ENCODE results near the gene SCN5A. TPM values are rescaled to one million over a fixed set of nuclear protein-coding genes. Genes with fewer than 3 reads are reported as not detected.

The SCN5A gene
- total and polyA plus RNA-seq, 8 donors = 0.09 to 0.97 (median 0.83) TPM

DNA sequence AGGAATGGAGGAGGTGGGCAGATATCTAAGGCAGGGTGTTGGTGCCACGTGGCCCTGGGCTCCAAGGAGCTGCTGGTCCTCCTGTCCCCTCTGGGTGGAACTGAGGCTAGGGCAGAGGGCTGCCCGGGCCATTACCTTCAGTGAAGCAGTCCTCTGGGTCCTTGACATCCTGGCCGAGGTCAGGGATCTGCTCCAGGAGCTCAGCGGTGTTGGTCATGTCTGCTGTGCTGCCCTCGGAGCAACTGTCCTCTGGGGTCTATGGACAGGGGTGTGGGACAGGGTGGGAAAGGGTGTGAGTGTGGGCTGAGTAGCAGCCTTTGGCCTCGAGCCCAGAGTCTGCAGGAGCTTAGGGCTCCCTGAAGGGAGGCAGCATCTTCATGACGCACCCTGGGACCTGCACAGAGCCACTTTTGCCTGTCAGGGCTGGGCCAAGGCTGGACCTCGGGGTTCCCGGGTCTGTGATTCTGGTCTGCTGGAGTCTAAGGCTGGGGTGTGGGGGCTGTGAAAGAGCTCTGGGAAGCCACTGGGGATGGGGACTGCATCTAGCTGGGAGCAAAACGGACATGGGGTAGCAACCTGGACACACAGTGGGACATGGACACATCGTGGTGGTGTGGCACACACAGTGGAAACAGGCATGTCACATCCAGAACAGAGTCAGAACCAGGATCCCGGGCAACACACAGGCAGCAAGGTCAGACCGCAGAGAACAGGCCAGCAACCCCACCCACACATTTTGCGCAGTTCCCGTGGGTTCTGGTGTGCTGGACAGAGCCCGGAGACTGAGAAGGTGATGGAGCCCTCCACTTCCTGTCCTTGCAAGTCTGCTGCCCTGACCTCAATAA, 72.7 kb downstream of the SCN5A start:
- Histone ChIP-seq H3K36me3 (no peaks in the 10 kb centered on the region), H3K4me1 (no peaks in the 10 kb centered on the region), H3K4me3 (no peak overlapping the region), H3K9me3 (peaks cover 0 to 6% of the 10 kb centered on the region in 2 donors), H3K27me3 (no peaks in the 10 kb centered on the region), H3K27ac (no peak overlapping the region)
- TF ChIP-seq, protein P1, sequence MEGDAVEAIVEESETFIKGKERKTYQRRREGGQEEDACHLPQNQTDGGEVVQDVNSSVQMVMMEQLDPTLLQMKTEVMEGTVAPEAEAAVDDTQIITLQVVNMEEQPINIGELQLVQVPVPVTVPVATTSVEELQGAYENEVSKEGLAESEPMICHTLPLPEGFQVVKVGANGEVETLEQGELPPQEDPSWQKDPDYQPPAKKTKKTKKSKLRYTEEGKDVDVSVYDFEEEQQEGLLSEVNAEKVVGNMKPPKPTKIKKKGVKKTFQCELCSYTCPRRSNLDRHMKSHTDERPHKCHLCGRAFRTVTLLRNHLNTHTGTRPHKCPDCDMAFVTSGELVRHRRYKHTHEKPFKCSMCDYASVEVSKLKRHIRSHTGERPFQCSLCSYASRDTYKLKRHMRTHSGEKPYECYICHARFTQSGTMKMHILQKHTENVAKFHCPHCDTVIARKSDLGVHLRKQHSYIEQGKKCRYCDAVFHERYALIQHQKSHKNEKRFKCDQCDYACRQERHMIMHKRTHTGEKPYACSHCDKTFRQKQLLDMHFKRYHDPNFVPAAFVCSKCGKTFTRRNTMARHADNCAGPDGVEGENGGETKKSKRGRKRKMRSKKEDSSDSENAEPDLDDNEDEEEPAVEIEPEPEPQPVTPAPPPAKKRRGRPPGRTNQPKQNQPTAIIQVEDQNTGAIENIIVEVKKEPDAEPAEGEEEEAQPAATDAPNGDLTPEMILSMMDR (IDR thresholded peaks at IDR 0.05) = no peak
- DNase-seq (no peak), ATAC-seq (no peak)
- intact Hi-C loops (cut with DNase I) = no loop called here

DNA sequence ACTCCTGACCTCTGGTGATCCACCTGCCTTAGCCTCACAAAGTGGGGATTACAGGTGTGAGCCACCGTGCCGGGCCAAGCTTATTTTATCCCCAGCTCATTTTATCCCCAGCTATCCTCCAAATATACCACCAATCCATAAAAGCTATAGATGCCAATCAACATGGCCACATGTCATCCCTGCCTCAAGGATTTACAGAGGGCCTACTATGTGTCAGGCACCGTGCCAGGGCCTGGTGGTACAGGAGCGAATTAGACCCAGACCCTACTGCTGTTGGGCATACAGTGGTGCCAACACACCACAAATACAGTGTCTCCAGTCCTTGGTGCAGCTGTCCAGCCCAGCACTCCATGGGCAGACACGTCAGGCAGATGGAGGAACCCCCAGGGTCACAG, 73.4 kb downstream of the SCN5A start:
- no peak for DNase-seq

DNA sequence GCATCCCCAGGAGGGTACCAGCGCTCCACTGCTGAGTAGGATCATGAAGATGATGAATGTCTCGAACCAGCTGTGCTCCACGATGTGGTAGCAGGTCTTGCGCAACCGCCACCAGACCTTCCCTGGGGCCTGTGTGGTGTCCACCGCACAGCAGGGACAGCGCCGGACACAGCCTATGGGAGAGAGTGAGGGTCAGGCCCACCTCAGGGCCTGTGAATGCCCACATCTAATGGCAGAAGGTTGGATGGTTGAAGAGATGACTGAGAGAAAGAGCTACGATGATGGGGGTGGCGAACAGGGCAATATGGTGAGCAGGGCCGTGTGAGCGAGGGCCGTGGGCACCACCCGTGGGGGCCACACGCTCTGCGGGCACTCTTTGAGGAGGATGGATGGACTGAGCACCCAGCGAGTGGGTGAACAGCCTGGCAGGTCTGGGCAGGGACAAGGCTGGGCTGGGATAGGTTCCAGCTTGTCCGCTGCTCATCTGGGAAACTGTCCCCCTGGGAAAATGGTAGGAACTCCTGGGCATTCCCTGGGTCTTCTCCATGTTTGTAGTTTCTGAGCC, 74.1 kb downstream of the SCN5A start:
- no peak overlapping the region for H3K27ac ChIP-seq
- DNase-seq (no peak), ATAC-seq (no peak)
- no peak overlapping the region for H3K4me3 ChIP-seq
- no peaks in the 10 kb centered on the region for H3K4me1 ChIP-seq
- H3K36me3 ChIP-seq = no peaks in the 10 kb centered on the region
- TF ChIP-seq, protein P1 (IDR thresholded peaks at IDR 0.05) = no peak
- peaks cover 0 to 6% of the 10 kb centered on the region in 2 donors for H3K9me3 ChIP-seq
- no peaks in the 10 kb centered on the region for H3K27me3 ChIP-seq
- intact Hi-C loops (cut with DNase I) = no loop called here

More for the DNA sequence above, 73.4 kb downstream of the SCN5A start:
- TF ChIP-seq, protein P1 (IDR thresholded peaks at IDR 0.05) = no peak
- Histone ChIP-seq H3K9me3 (peaks cover 0 to 6% of the 10 kb centered on the region in 2 donors), H3K27ac (no peak overlapping the region), H3K4me1 (no peaks in the 10 kb centered on the region), H3K36me3 (no peaks in the 10 kb centered on the region), H3K4me3 (no peak overlapping the region), H3K27me3 (no peaks in the 10 kb centered on the region)
- intact Hi-C loops (cut with DNase I) = no loop called here
- ATAC-seq = no peak

DNA sequence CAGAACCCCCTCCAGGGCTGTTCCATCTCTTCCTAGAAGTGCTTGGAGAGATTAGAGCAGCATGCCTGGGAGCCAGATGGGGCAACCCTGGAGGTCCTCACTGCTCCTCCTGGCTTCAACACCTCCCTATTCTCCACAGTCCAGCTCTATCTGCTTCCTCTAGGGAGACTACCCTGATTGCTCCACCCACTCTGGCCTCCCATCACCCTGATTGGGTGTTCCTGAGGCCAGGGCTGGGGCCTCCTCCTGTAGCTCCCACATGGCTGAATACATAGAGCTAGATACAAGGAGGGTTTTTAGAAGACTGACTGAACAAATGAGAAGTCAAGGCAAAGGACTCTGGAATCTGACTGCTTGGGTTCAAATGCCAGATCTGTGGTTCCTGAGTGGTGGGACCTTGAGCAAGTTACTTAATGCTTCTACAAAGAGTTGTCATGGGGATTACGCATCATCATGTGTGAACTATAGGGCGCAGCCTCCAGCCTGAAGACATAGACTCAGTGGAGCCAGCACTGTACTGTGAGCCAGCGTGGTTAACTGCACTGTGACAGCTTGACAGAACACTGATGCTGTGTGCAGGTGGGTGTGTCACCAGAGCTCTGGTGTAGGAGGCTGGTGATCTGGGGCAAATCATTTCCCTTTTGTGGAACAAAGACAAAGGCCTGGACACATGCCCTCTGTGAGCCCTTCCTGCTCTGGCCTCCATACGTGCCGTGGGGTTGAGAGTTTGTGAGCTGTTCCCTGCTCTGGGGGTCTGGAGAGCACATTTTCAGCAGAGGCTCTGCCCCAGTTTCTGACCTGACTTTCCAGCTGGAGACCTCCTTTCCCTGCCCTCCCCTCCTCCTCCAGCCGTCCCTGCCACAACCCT, 74.8 kb downstream of the SCN5A start:
- DNase-seq = no peak
- TF ChIP-seq, protein P1 (IDR thresholded peaks at IDR 0.05) = no peak
- no peaks in the 10 kb centered on the region for H3K27me3 ChIP-seq
- no peaks in the 10 kb centered on the region for H3K36me3 ChIP-seq
- peaks cover 0 to 6% of the 10 kb centered on the region in 2 donors for H3K9me3 ChIP-seq
- no peak for ATAC-seq
- no peak overlapping the region for H3K27ac ChIP-seq
- intact Hi-C loops (cut with DNase I) = no loop called here
- H3K4me1 ChIP-seq = no peaks in the 10 kb centered on the region
- H3K4me3 ChIP-seq = no peak overlapping the region

DNA sequence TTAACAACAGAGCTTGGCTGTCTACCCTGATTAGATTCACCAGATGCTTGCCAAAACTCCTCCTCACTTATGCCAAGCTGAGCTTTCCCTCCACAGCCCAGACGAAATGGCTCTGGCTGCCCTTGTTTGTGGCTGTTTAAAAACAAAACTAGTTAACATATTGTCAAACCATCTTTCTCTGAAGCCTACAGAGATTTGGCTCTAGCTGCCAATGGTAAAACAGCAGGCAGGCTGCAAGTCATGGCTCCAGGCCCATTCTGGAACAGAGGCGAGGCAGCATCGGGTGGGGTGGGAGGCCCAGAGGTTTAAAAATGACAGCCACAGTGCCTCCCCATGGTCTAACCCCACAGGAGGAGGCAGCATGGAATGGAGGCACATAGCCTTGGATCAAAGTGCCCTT, 75.9 kb downstream of the SCN5A start:
- TF ChIP-seq, protein P1 (IDR thresholded peaks at IDR 0.05) = no peak
- H3K27ac ChIP-seq = no peak overlapping the region
- H3K36me3 ChIP-seq = no peaks in the 10 kb centered on the region
- H3K27me3 ChIP-seq = no peaks in the 10 kb centered on the region
- no peak for DNase-seq
- no peaks in the 10 kb centered on the region for H3K4me1 ChIP-seq
- no peak for ATAC-seq
- no peak overlapping the region for H3K4me3 ChIP-seq
- intact Hi-C loops (cut with DNase I) = no loop called here
- peaks cover 0 to 6% of the 10 kb centered on the region in 2 donors for H3K9me3 ChIP-seq

Data from left lung (tissue), 10 donors.